HL-60 (cell line): Measurements from ENCODE around the gene SLC1A7.

Source experiments
- GABPA ChIP-seq: IDR thresholded peaks from 2 replicates; pipeline ENCODE4 v1.6.1; 2012; ENCODE audit warnings: low read depth
- POLR2AphosphoS5 ChIP-seq: IDR thresholded peaks from 2 replicates; pipeline ENCODE4 v1.6.1; 2012; ENCODE audit warnings: low read depth
- SPI1 ChIP-seq: IDR thresholded peaks from 2 replicates; pipeline ENCODE4 v1.6.1; 2012; ENCODE audit warnings: low read depth, mild to moderate bottlenecking, borderline replicate concordance
- TF ChIP-seq, protein P1 (sequence below): IDR thresholded peaks from one replicate; pipeline ENCODE4 v1.5.1; 2011; ENCODE audit warnings: low read length, control low read depth, inconsistent platforms; ENCODE audit not compliant: insufficient read depth
- TF ChIP-seq, protein P2 (sequence below): IDR thresholded peaks from 2 replicates; pipeline ENCODE4 v1.6.1; 2012; ENCODE audit warnings: low read depth; ENCODE audit not compliant: insufficient replicate concordance

DNA sequence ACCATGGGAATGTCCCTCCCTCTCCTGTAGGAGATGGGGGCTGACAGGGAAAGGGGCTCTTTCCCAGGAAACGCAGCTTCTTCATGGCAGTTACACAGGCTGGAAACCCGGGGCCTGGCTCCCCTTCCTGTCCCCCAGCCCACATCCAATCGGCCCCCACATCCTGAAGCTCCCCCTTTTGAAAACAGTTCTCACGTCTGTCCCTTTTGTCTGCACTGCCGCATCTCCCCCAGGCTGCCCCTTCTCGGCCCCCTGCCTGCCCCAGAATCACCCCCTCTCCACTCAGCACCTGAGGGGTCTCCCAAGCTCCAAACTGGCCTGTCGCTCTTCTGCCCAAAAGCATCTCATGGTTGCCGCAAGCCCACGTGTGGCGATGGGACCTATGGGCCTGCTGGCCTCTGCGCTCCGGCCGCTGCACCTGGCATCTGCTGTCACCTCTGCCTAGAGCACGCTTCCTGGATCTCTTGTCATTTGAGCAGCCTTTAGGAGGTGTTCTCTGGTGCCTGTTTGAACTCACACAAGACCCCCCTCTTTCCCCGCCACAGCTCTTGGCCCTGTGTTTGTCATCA, 867 bp downstream of the SLC1A7 start:
- TF ChIP-seq, protein P1, sequence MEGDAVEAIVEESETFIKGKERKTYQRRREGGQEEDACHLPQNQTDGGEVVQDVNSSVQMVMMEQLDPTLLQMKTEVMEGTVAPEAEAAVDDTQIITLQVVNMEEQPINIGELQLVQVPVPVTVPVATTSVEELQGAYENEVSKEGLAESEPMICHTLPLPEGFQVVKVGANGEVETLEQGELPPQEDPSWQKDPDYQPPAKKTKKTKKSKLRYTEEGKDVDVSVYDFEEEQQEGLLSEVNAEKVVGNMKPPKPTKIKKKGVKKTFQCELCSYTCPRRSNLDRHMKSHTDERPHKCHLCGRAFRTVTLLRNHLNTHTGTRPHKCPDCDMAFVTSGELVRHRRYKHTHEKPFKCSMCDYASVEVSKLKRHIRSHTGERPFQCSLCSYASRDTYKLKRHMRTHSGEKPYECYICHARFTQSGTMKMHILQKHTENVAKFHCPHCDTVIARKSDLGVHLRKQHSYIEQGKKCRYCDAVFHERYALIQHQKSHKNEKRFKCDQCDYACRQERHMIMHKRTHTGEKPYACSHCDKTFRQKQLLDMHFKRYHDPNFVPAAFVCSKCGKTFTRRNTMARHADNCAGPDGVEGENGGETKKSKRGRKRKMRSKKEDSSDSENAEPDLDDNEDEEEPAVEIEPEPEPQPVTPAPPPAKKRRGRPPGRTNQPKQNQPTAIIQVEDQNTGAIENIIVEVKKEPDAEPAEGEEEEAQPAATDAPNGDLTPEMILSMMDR, result no peak
- TF ChIP-seq POLR2AphosphoS5 (no peak), GABPA (no peak), SPI1 (no peak)
- TF ChIP-seq, protein P2, sequence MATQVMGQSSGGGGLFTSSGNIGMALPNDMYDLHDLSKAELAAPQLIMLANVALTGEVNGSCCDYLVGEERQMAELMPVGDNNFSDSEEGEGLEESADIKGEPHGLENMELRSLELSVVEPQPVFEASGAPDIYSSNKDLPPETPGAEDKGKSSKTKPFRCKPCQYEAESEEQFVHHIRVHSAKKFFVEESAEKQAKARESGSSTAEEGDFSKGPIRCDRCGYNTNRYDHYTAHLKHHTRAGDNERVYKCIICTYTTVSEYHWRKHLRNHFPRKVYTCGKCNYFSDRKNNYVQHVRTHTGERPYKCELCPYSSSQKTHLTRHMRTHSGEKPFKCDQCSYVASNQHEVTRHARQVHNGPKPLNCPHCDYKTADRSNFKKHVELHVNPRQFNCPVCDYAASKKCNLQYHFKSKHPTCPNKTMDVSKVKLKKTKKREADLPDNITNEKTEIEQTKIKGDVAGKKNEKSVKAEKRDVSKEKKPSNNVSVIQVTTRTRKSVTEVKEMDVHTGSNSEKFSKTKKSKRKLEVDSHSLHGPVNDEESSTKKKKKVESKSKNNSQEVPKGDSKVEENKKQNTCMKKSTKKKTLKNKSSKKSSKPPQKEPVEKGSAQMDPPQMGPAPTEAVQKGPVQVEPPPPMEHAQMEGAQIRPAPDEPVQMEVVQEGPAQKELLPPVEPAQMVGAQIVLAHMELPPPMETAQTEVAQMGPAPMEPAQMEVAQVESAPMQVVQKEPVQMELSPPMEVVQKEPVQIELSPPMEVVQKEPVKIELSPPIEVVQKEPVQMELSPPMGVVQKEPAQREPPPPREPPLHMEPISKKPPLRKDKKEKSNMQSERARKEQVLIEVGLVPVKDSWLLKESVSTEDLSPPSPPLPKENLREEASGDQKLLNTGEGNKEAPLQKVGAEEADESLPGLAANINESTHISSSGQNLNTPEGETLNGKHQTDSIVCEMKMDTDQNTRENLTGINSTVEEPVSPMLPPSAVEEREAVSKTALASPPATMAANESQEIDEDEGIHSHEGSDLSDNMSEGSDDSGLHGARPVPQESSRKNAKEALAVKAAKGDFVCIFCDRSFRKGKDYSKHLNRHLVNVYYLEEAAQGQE, result no peak
